H9 (cell line): ENCODE measurements around the gene PIAS4. TPM values are rescaled to one million over a fixed set of nuclear protein-coding genes. Genes with fewer than 3 reads are reported as not detected.

Experiments
- DNase-seq: peaks from one replicate; pipeline ENCODE4 v3.0.0-alpha.2; 2017
- H2AFZ ChIP-seq: one replicate; pipeline ENCODE4 v1.6.1; 2013; ENCODE audit warnings: mild to moderate bottlenecking, low read length, control low read depth, moderate library complexity
- H2AK5ac ChIP-seq: 2 replicates; pipeline ENCODE4 v1.6.1; 2013; ENCODE audit warnings: low read length, control low read depth, mixed read lengths; ENCODE audit not compliant: insufficient read length
- H2BK120ac ChIP-seq: one replicate; pipeline ENCODE4 v1.6.1; 2013; ENCODE audit warnings: low read depth, mild to moderate bottlenecking, low read length, control low read depth, inconsistent platforms; ENCODE audit not compliant: poor library complexity, severe bottlenecking
- H2BK12ac ChIP-seq: 2 replicates; pipeline ENCODE4 v1.6.1; 2013; ENCODE audit warnings: low read length, control low read depth, mixed read lengths, low read depth; ENCODE audit not compliant: insufficient read length
- H2BK15ac ChIP-seq: 2 replicates; pipeline ENCODE4 v1.6.1; 2013; ENCODE audit warnings: low read depth, low read length, control low read depth
- H2BK20ac ChIP-seq: one replicate; pipeline ENCODE4 v1.6.1; 2013; ENCODE audit warnings: low read depth, mild to moderate bottlenecking, low read length, control low read depth, inconsistent platforms; ENCODE audit not compliant: poor library complexity, severe bottlenecking
- H2BK5ac ChIP-seq: 2 replicates; pipeline ENCODE4 v1.6.1; 2013; ENCODE audit warnings: low read length, control low read depth, mixed read lengths; ENCODE audit not compliant: insufficient read length
- H3K14ac ChIP-seq: 2 replicates; pipeline ENCODE4 v1.6.1; 2013; ENCODE audit warnings: low read length, control low read depth; ENCODE audit not compliant: insufficient read depth
- H3K18ac ChIP-seq: 2 replicates; pipeline ENCODE4 v1.6.1; 2013; ENCODE audit warnings: low read depth, mild to moderate bottlenecking, mixed read lengths, low read length, control low read depth; ENCODE audit not compliant: insufficient read length
- H3K23ac ChIP-seq: 2 replicates; pipeline ENCODE4 v1.6.1; 2013; ENCODE audit warnings: low read length, control low read depth, mixed read lengths, low read depth; ENCODE audit not compliant: insufficient read length
- H3K23me2 ChIP-seq: 2 replicates; pipeline ENCODE4 v1.6.1; 2013; ENCODE audit warnings: low read depth, mild to moderate bottlenecking, mixed read lengths, low read length, control low read depth; ENCODE audit not compliant: insufficient read length, poor library complexity, severe bottlenecking
- H3K27ac ChIP-seq: 2 replicates; pipeline ENCODE4 v1.5.1; 2013; ENCODE audit warnings: low read length, control low read depth, mixed read lengths, low read depth; ENCODE audit not compliant: insufficient read length
- H3K27me3 ChIP-seq: 2 replicates; pipeline ENCODE4 v1.6.1; 2013; ENCODE audit warnings: low read length, control low read depth, inconsistent platforms; ENCODE audit not compliant: insufficient read depth
- H3K4ac ChIP-seq: 2 replicates; pipeline ENCODE4 v1.6.1; 2013; ENCODE audit warnings: low read depth, mild to moderate bottlenecking, control low read depth, inconsistent platforms, low read length, moderate library complexity
- H3K4me1 ChIP-seq: 2 replicates; pipeline ENCODE4 v1.6.1; 2013; ENCODE audit warnings: low read length, control low read depth, inconsistent platforms; ENCODE audit not compliant: insufficient read depth
- H3K4me2 ChIP-seq: 2 replicates; pipeline ENCODE4 v1.6.1; 2013; ENCODE audit warnings: low read length, control low read depth, mixed read lengths; ENCODE audit not compliant: insufficient read length, insufficient read depth
- H3K56ac ChIP-seq: 2 replicates; pipeline ENCODE4 v1.6.1; 2013; ENCODE audit warnings: low read depth, mild to moderate bottlenecking, mixed read lengths, low read length, control low read depth; ENCODE audit not compliant: insufficient read length
- H3K79me1 ChIP-seq: 2 replicates; pipeline ENCODE4 v1.6.1; 2013; ENCODE audit warnings: low read depth, mild to moderate bottlenecking, moderate library complexity, low read length, control low read depth, inconsistent platforms; ENCODE audit not compliant: insufficient read depth, poor library complexity, severe bottlenecking
- H3K79me2 ChIP-seq: 2 replicates; pipeline ENCODE4 v1.6.1; 2013; ENCODE audit warnings: low read length, control low read depth, inconsistent platforms; ENCODE audit not compliant: insufficient read depth
- H3K9ac ChIP-seq: 2 replicates; pipeline ENCODE4 v1.6.1; 2013; ENCODE audit warnings: low read length, control low read depth, mixed read lengths; ENCODE audit not compliant: insufficient read length; ENCODE audit errors: extremely low read depth
- H3K9me3 ChIP-seq: one replicate; pipeline ENCODE4 v1.6.1; 2013; ENCODE audit warnings: low read depth, low read length, inconsistent platforms; ENCODE audit not compliant: control insufficient read depth
- H3T11ph ChIP-seq: one replicate; pipeline ENCODE4 v1.6.1; 2013; ENCODE audit warnings: mild to moderate bottlenecking, low read length, control low read depth, inconsistent platforms
- H4K20me1 ChIP-seq: one replicate; pipeline ENCODE4 v1.6.1; 2013; ENCODE audit not compliant: control insufficient read depth, insufficient read length, insufficient read depth
- H4K5ac ChIP-seq: 2 replicates; pipeline ENCODE4 v1.6.1; 2013; ENCODE audit warnings: low read depth, mild to moderate bottlenecking, mixed read lengths, low read length, control low read depth; ENCODE audit not compliant: insufficient read length
- H4K8ac ChIP-seq: replicated peaks from 2 replicates; pipeline ENCODE4 v1.6.1; 2013; ENCODE audit warnings: low read length, control low read depth, mixed read lengths, low read depth; ENCODE audit not compliant: insufficient read length
- H4K91ac ChIP-seq: 2 replicates; pipeline ENCODE4 v1.6.1; 2013; ENCODE audit warnings: low read depth, mild to moderate bottlenecking, moderate library complexity, mixed read lengths, low read length, control low read depth; ENCODE audit not compliant: insufficient read length
- H3K27ac Mint-ChIP-seq, 3 experiments: 2 replicates in 2 of 3; 3 replicates in 1 of 3; pipeline ENCODE4 v1.8.0; 2020 to 2021; ENCODE audit warnings: mixed read lengths in 3 of 3, mild to moderate bottlenecking in 1 of 3, moderate library complexity in 1 of 3
- H3K27me3 Mint-ChIP-seq: 2 replicates; pipeline ENCODE4 v1.8.0; 2021; ENCODE audit warnings: low read depth, mild to moderate bottlenecking, moderate library complexity, mixed read lengths
- H3K36me3 Mint-ChIP-seq, 3 experiments: 2 replicates in 2 of 3; 3 replicates in 1 of 3; pipeline ENCODE4 v1.8.0; 2020 to 2021; ENCODE audit warnings: low read depth in 3 of 3, mixed read lengths in 3 of 3; ENCODE audit not compliant: insufficient read depth in 1 of 3
- H3K4me1 Mint-ChIP-seq, 2 experiments: 2 replicates each; pipeline ENCODE4 v1.8.0; 2020; ENCODE audit warnings: mixed read lengths in 2 of 2
- H3K4me3 Mint-ChIP-seq, 2 experiments: 2 replicates in 1 of 2; 3 replicates in 1 of 2; pipeline ENCODE4 v1.8.0; 2020 to 2021; ENCODE audit warnings: mild to moderate bottlenecking in 2 of 2, mixed read lengths in 2 of 2, moderate library complexity in 1 of 2
- H3K9me3 Mint-ChIP-seq, 2 experiments: 2 replicates in 1 of 2; 3 replicates in 1 of 2; pipeline ENCODE4 v1.8.0; 2020; ENCODE audit warnings: mild to moderate bottlenecking in 2 of 2, mixed read lengths in 2 of 2, moderate library complexity in 1 of 2
- CTCF ChIP-seq: fragments of 200-600 bp; sonication (generic); conservative IDR thresholded peaks from 3 replicates; pipeline ENCODE4 v1.8.0; 2021; ENCODE audit warnings: antibody characterized with exemption, mild to moderate bottlenecking
- WGBS: extraction: QIAGEN DNeasy Blood & Tissue Kit; methylation state at CpG from one replicate; pipeline ENCODE4 v1.1.7; 2013; ENCODE audit warnings: missing lambda C conversion rate, low lambda C conversion rate, mixed read lengths; ENCODE audit not compliant: insufficient read length; ENCODE audit errors: extremely low coverage; 5-methylcytosine and 5-hydroxymethylcytosine counted together
- total RNA-seq: library from RNA; stranded (reverse); gene quantifications from 2 replicates; pipeline ENCODE4 v1.2.1, GENCODE V29; 2021

PIAS4 gene
- total RNA-seq, 1 experiment from 2014 or later, result 52.0 TPM

- Histone ChIP-seq H2BK5ac (no peak overlapping the region), H3K14ac (no peak overlapping the region), H4K8ac (no peak overlapping the region), H3K4me2 (no peak overlapping the region), H3T11ph (no peak overlapping the region), H2BK15ac (no peak overlapping the region), H4K5ac (no peak overlapping the region), H3K4ac (no peak overlapping the region), H3K23me2 (peaks cover 5% of the 10 kb centered on the region), H3K9me3 (no peaks in the 10 kb centered on the region), H3K56ac (no peak overlapping the region), H2BK120ac (no peak overlapping the region), H3K27ac (no peak overlapping the region), H4K20me1 (no peaks in the 10 kb centered on the region), H3K9ac (no peak overlapping the region), H4K91ac (no peak overlapping the region), H3K18ac (no peak overlapping the region), H2BK12ac (no peak overlapping the region), H2AFZ (no peak overlapping the region), H3K79me1 (peaks cover 11% of the 10 kb centered on the region), H3K79me2 (peaks cover 17% of the 10 kb centered on the region; the same call in 1 of the 2 replicates), H2BK20ac (no peak overlapping the region), H3K27me3 (no peaks in the 10 kb centered on the region), H3K4me1 (no peaks in the 10 kb centered on the region), H2AK5ac (no peak overlapping the region), H3K23ac (no peak overlapping the region)
- WGBS, result no CpG with 5 or more reads among the region's 33 CpGs
- Mint-ChIP-seq H3K4me1 (peaks cover 13 to 20% of the 10 kb centered on the region in 2 experiments), H3K36me3 (peaks cover 6 to 33% (median 23%) of the 10 kb centered on the region in 3 experiments; a peak in 6 of 7 replicates), H3K27me3 (no peaks in the 10 kb centered on the region), H3K9me3 (no peaks in the 10 kb centered on the region), H3K27ac (no peak overlapping the region; a peak in 1 of 7 replicates), H3K4me3 (peak overlapping the region in 1 of 2 experiments; percentile 3; a peak in 1 of 5 replicates)
- TF ChIP-seq CTCF, result no peak
- no peak for DNase-seq
These were observed 5.6 kb downstream of the PIAS4 start for GRCh38 chr19:4012975-4013634.
